ENCODE results near the gene OCEL1.

The OCEL1 gene

DNA sequence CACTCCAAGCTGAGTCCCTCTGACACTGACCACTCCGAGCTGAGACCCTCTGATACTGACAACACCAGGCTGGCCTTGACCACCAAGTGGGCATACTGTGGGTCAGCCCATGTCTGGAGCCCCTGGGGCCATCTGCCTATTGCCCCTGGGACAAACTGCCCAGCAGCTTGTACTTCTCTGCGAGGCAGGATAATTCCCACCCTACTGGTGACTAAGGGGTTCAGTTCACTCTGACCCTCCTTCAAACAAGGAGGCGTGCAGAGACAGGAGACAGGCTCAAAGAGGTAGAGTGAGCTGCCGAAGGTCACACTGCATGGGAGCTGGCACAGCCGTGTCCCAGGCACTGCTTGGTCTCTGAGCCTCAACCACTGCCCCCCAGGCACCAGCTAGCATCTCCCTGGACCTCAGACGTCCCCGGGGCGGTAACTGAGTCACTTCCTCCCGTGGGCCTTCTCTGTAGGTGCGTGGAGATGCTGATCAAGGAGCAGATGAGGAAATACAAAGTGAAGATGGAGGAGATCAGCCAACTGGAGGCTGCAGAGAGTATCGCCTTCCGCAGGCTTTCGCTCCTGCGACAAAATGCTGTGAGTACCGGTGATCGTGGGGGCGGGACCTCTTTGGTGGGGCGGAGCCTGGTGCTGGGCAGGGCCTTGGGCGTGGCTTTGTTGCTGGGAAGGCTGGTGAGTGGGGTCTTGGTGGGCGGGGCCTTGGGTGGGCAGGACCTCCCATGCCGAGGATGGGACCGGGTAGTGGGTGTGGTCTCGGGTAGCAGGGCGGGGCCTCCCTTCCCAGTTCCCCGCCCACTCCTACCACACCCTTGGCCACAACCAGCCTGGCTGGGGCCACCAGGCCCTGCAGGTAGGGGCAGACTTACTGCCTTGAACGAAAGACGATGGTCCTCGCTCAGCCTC, 16.6 kb upstream of the OCEL1 start (continued):
- TF ChIP-seq, protein P1, sequence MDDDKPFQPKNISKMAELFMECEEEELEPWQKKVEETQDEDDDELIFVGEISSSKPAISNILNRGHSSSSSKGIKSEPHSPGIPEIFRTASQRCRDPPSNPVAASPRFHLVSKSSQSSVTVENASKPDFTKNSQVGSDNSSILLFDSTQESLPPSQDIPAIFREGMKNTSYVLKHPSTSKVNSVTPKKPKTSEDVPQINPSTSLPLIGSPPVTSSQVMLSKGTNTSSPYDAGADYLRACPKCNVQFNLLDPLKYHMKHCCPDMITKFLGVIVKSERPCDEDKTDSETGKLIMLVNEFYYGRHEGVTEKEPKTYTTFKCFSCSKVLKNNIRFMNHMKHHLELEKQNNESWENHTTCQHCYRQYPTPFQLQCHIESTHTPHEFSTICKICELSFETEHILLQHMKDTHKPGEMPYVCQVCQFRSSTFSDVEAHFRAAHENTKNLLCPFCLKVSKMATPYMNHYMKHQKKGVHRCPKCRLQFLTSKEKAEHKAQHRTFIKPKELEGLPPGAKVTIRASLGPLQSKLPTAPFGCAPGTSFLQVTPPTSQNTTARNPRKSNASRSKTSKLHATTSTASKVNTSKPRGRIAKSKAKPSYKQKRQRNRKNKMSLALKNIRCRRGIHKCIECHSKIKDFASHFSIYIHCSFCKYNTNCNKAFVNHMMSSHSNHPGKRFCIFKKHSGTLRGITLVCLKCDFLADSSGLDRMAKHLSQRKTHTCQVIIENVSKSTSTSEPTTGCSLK (tag by site-specific recombination; IDR thresholded peaks at IDR 0.05), result no peak
- no peak for TF ChIP-seq ZNF202 (tag by site-specific recombination; IDR thresholded peaks at IDR 0.05; ENCODE audit: borderline replicate concordance)
- TF ChIP-seq GLIS1 (tag by site-specific recombination; IDR thresholded peaks at IDR 0.05), result 0 out of 2 replicates have a peak, but pooled peaks have one; percentile 8
- TF ChIP-seq FEZF1 (tag by site-specific recombination; IDR thresholded peaks at IDR 0.05), result no peak
- TF ChIP-seq KLF8 (tag by site-specific recombination; IDR thresholded peaks at IDR 0.05), result peak; percentile 99
- TF ChIP-seq, protein P2, sequence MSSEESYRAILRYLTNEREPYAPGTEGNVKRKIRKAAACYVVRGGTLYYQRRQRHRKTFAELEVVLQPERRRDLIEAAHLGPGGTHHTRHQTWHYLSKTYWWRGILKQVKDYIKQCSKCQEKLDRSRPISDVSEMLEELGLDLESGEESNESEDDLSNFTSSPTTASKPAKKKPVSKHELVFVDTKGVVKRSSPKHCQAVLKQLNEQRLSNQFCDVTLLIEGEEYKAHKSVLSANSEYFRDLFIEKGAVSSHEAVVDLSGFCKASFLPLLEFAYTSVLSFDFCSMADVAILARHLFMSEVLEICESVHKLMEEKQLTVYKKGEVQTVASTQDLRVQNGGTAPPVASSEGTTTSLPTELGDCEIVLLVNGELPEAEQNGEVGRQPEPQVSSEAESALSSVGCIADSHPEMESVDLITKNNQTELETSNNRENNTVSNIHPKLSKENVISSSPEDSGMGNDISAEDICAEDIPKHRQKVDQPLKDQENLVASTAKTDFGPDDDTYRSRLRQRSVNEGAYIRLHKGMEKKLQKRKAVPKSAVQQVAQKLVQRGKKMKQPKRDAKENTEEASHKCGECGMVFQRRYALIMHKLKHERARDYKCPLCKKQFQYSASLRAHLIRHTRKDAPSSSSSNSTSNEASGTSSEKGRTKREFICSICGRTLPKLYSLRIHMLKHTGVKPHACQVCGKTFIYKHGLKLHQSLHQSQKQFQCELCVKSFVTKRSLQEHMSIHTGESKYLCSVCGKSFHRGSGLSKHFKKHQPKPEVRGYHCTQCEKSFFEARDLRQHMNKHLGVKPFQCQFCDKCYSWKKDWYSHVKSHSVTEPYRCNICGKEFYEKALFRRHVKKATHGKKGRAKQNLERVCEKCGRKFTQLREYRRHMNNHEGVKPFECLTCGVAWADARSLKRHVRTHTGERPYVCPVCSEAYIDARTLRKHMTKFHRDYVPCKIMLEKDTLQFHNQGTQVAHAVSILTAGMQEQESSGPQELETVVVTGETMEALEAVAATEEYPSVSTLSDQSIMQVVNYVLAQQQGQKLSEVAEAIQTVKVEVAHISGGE (tag by site-specific recombination; conservative IDR thresholded peaks at IDR 0.05; ENCODE audit: low read depth), result no peak
- TF ChIP-seq ZNF521 (tag by site-specific recombination; IDR thresholded peaks at IDR 0.05), result no peak
- no peak for TF ChIP-seq ZEB2 (tag by site-specific recombination; IDR thresholded peaks at IDR 0.05)
- TF ChIP-seq TCF7L2 (IDR thresholded peaks at IDR 0.05; ENCODE audit: borderline replicate concordance, low read depth, low read length), result no peak
- no peak for TF ChIP-seq ZNF571 (tag by site-specific recombination; IDR thresholded peaks at IDR 0.05)
- no peak for TF ChIP-seq ZNF239 (tag by site-specific recombination; IDR thresholded peaks at IDR 0.05)
- no peak for TF ChIP-seq ZSCAN23 (tag by site-specific recombination; IDR thresholded peaks at IDR 0.05)
- TF ChIP-seq ZNF274 (IDR thresholded peaks at IDR 0.05; ENCODE audit: low read length), result no peak
- TF ChIP-seq ZNF274 (tag by site-specific recombination; IDR thresholded peaks at IDR 0.05; ENCODE audit: borderline replicate concordance), result no peak
- TF ChIP-seq GLI2 (tag by site-specific recombination; IDR thresholded peaks at IDR 0.05; ENCODE audit: borderline replicate concordance, low read depth), result no peak
- no peak for TF ChIP-seq ZNF529 (tag by site-specific recombination; IDR thresholded peaks at IDR 0.05; ENCODE audit: insufficient replicate concordance)
- no peak for TF ChIP-seq ZNF404 (tag by site-specific recombination; IDR thresholded peaks at IDR 0.05)
- TF ChIP-seq ZNF184 (tag by site-specific recombination; IDR thresholded peaks at IDR 0.05), result no peak
- TF ChIP-seq KLF9 (tag by site-specific recombination; IDR thresholded peaks at IDR 0.05; ENCODE audit: low read depth), result peak; percentile 98
- TF ChIP-seq EGR2 (tag by site-specific recombination; IDR thresholded peaks at IDR 0.05; ENCODE audit: low read depth), result peak; percentile 72
- TF ChIP-seq, protein P3, sequence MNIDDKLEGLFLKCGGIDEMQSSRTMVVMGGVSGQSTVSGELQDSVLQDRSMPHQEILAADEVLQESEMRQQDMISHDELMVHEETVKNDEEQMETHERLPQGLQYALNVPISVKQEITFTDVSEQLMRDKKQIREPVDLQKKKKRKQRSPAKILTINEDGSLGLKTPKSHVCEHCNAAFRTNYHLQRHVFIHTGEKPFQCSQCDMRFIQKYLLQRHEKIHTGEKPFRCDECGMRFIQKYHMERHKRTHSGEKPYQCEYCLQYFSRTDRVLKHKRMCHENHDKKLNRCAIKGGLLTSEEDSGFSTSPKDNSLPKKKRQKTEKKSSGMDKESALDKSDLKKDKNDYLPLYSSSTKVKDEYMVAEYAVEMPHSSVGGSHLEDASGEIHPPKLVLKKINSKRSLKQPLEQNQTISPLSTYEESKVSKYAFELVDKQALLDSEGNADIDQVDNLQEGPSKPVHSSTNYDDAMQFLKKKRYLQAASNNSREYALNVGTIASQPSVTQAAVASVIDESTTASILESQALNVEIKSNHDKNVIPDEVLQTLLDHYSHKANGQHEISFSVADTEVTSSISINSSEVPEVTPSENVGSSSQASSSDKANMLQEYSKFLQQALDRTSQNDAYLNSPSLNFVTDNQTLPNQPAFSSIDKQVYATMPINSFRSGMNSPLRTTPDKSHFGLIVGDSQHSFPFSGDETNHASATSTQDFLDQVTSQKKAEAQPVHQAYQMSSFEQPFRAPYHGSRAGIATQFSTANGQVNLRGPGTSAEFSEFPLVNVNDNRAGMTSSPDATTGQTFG (tag by site-specific recombination; IDR thresholded peaks at IDR 0.05; ENCODE audit: borderline replicate concordance), result no peak
- no peak for TF ChIP-seq ZFP37 (tag by site-specific recombination; IDR thresholded peaks at IDR 0.05)
- TF ChIP-seq, protein P4, sequence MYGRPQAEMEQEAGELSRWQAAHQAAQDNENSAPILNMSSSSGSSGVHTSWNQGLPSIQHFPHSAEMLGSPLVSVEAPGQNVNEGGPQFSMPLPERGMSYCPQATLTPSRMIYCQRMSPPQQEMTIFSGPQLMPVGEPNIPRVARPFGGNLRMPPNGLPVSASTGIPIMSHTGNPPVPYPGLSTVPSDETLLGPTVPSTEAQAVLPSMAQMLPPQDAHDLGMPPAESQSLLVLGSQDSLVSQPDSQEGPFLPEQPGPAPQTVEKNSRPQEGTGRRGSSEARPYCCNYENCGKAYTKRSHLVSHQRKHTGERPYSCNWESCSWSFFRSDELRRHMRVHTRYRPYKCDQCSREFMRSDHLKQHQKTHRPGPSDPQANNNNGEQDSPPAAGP (tag by site-specific recombination; IDR thresholded peaks at IDR 0.05), result no peak
- TF ChIP-seq, protein P5, sequence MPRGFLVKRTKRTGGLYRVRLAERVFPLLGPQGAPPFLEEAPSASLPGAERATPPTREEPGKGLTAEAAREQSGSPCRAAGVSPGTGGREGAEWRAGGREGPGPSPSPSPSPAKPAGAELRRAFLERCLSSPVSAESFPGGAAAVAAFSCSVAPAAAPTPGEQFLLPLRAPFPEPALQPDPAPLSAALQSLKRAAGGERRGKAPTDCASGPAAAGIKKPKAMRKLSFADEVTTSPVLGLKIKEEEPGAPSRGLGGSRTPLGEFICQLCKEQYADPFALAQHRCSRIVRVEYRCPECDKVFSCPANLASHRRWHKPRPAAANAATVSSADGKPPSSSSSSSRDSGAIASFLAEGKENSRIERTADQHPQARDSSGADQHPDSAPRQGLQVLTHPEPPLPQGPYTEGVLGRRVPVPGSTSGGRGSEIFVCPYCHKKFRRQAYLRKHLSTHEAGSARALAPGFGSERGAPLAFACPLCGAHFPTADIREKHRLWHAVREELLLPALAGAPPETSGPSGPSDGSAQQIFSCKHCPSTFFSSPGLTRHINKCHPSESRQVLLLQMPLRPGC (tag by site-specific recombination; IDR thresholded peaks at IDR 0.05), result no peak
- TF ChIP-seq ZNF23 (tag by site-specific recombination; IDR thresholded peaks at IDR 0.05; ENCODE audit: borderline replicate concordance), result no peak
- TF ChIP-seq, protein P6, sequence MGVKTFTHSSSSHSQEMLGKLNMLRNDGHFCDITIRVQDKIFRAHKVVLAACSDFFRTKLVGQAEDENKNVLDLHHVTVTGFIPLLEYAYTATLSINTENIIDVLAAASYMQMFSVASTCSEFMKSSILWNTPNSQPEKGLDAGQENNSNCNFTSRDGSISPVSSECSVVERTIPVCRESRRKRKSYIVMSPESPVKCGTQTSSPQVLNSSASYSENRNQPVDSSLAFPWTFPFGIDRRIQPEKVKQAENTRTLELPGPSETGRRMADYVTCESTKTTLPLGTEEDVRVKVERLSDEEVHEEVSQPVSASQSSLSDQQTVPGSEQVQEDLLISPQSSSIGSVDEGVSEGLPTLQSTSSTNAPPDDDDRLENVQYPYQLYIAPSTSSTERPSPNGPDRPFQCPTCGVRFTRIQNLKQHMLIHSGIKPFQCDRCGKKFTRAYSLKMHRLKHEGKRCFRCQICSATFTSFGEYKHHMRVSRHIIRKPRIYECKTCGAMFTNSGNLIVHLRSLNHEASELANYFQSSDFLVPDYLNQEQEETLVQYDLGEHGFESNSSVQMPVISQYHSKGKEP (tag by site-specific recombination; IDR thresholded peaks at IDR 0.05), result no peak
- TF ChIP-seq ZFHX2 (tag by site-specific recombination; conservative IDR thresholded peaks at IDR 0.05), result peak; percentile 73

Data from HEK293 (cell line).